ENCODE measurements around the gene BABAM2.

The BABAM2 gene

GRCh38 chr2:28030600-28030999 lies 140.1 kb downstream of the BABAM2 start:
- no peak for DNase-seq (ENCODE audit: low read depth)

GRCh38 chr2:28032816-28033215 lies 142.3 kb downstream of the BABAM2 start:
- DNase-seq (ENCODE audit: low read depth), result no peak

- no peak for DNase-seq (ENCODE audit: low read depth)
These were observed 144.2 kb downstream of the BABAM2 start for GRCh38 chr2:28034696-28035095.

GRCh38 chr2:28035163-28035690 lies 144.7 kb downstream of the BABAM2 start:
- no peak for DNase-seq (ENCODE audit: low read depth)

- no peak for DNase-seq (ENCODE audit: low read depth)
These were observed 145.3 kb downstream of the BABAM2 start for GRCh38 chr2:28035816-28036215.

- no peak for DNase-seq (ENCODE audit: low read depth)
These were observed 145.8 kb downstream of the BABAM2 start for GRCh38 chr2:28036307-28036706.

- DNase-seq (ENCODE audit: low read depth), result no peak
These were observed 148.2 kb downstream of the BABAM2 start for GRCh38 chr2:28038722-28039121.

- DNase-seq (ENCODE audit: low read depth), result no peak
These were observed 155.3 kb downstream of the BABAM2 start for GRCh38 chr2:28045676-28046351.

GRCh38 chr2:28046921-28047320 lies 156.4 kb downstream of the BABAM2 start:
- DNase-seq (ENCODE audit: low read depth), result no peak

GRCh38 chr2:28047681-28048080 lies 157.2 kb downstream of the BABAM2 start:
- no peak for DNase-seq (ENCODE audit: low read depth)

GRCh38 chr2:28048341-28048740 lies 157.8 kb downstream of the BABAM2 start:
- no peak for DNase-seq (ENCODE audit: low read depth)

GRCh38 chr2:28049416-28049815 lies 158.9 kb downstream of the BABAM2 start:
- no peak for DNase-seq (ENCODE audit: low read depth)

GRCh38 chr2:28049899-28050298 lies 159.4 kb downstream of the BABAM2 start:
- DNase-seq (ENCODE audit: low read depth), result no peak

GRCh38 chr2:28052691-28053090 lies 162.2 kb downstream of the BABAM2 start:
- DNase-seq (ENCODE audit: low read depth), result no peak

- DNase-seq (ENCODE audit: low read depth), result no peak
These were observed 163.1 kb downstream of the BABAM2 start for GRCh38 chr2:28053597-28053996.

- no peak for DNase-seq (ENCODE audit: low read depth)
These were observed 164.4 kb downstream of the BABAM2 start for GRCh38 chr2:28054916-28055315.

- no peak for DNase-seq (ENCODE audit: low read depth)
These were observed 164.9 kb downstream of the BABAM2 start for GRCh38 chr2:28055325-28055970.

- no peak for DNase-seq (ENCODE audit: low read depth)
These were observed 168.3 kb downstream of the BABAM2 start for GRCh38 chr2:28058791-28059190.

GRCh38 chr2:28062867-28063266 lies 172.3 kb downstream of the BABAM2 start:
- DNase-seq (ENCODE audit: low read depth), result no peak

- DNase-seq (ENCODE audit: low read depth), result no peak
These were observed 173.0 kb downstream of the BABAM2 start for GRCh38 chr2:28063492-28063962.

- DNase-seq (ENCODE audit: low read depth), result no peak
These were observed 177.1 kb downstream of the BABAM2 start for GRCh38 chr2:28067602-28068001.

GRCh38 chr2:28068088-28068487 lies 177.6 kb downstream of the BABAM2 start:
- no peak for DNase-seq (ENCODE audit: low read depth)

GRCh38 chr2:28068527-28068926 lies 178.0 kb downstream of the BABAM2 start:
- DNase-seq (ENCODE audit: low read depth), result no peak

- DNase-seq (ENCODE audit: low read depth), result no peak
These were observed 180.7 kb downstream of the BABAM2 start for GRCh38 chr2:28071221-28071620.

Data from stimulated activated CD8-positive, alpha-beta memory T cell treated with anti-CD3 and anti-CD28 coated beads, Interleukin-12 subunit alpha, Interleukin-12 subunit beta, amount 100 ng/mL, for 4 hours (primary cell).